GM18909 (cell line): ENCODE measurements around the gene CTNNBIP1.

Experiments
- ATAC-seq: cut with Tn5 transposase; IDR thresholded peaks from one replicate; pipeline ENCODE4 v1.9.1; 2021; ENCODE audit warnings: mild to moderate bottlenecking; ENCODE audit not compliant: unreplicated experiment, poor library complexity

Gene CTNNBIP1

GRCh38 chr1:9860887-9861286 lies 49.2 kb downstream of the CTNNBIP1 start:
- ATAC-seq: no peak

- ATAC-seq: no peak
These were observed 50.6 kb downstream of the CTNNBIP1 start for GRCh38 chr1:9859281-9860014.

- no peak for ATAC-seq
These were observed 51.6 kb downstream of the CTNNBIP1 start for GRCh38 chr1:9858293-9859035.

- ATAC-seq: no peak
These were observed 54.9 kb downstream of the CTNNBIP1 start for GRCh38 chr1:9855186-9855585.

GRCh38 chr1:9853249-9853595 lies 56.8 kb downstream of the CTNNBIP1 start:
- no peak for ATAC-seq

GRCh38 chr1:9852410-9853248 lies 57.4 kb downstream of the CTNNBIP1 start:
- ATAC-seq: no peak

- ATAC-seq: no peak
These were observed 58.1 kb downstream of the CTNNBIP1 start for GRCh38 chr1:9852004-9852403.

- ATAC-seq: no peak
These were observed 59.5 kb downstream of the CTNNBIP1 start for GRCh38 chr1:9850442-9851162.

GRCh38 chr1:9849691-9850441 lies 60.2 kb downstream of the CTNNBIP1 start:
- no peak for ATAC-seq

- no peak for ATAC-seq
These were observed 62.0 kb downstream of the CTNNBIP1 start for GRCh38 chr1:9848022-9848421.

GRCh38 chr1:9847269-9847668 lies 62.8 kb downstream of the CTNNBIP1 start:
- no peak for ATAC-seq

GRCh38 chr1:9846611-9847171 lies 63.4 kb downstream of the CTNNBIP1 start:
- no peak for ATAC-seq

- ATAC-seq: no peak
These were observed 64.2 kb downstream of the CTNNBIP1 start for GRCh38 chr1:9845914-9846313.

- no peak for ATAC-seq
These were observed 65.3 kb downstream of the CTNNBIP1 start for GRCh38 chr1:9844756-9845155.

- no peak for ATAC-seq
These were observed 66.0 kb downstream of the CTNNBIP1 start for GRCh38 chr1:9844106-9844505.

- ATAC-seq: no peak
These were observed 66.5 kb downstream of the CTNNBIP1 start for GRCh38 chr1:9843576-9843945.

GRCh38 chr1:9842781-9843575 lies 67.1 kb downstream of the CTNNBIP1 start:
- ATAC-seq: no peak

GRCh38 chr1:9842073-9842711 lies 67.9 kb downstream of the CTNNBIP1 start:
- ATAC-seq: no peak
